SKM-1 treated with dmso at 0.1 percent for 144 hours (cell line): Measurements from ENCODE around the gene PPP1R13B.
"Not testable (repeated sequence)": the region's sequence is repeated elsewhere in the genome, so short reads cannot be mapped to it uniquely, and the experiment has no call there.

Source experiments
- DNase-seq: peaks from one replicate; lab custom pipeline; 2025; ENCODE audit not compliant: unreplicated experiment; lab: John Stamatoyannopoulos, UW

Gene PPP1R13B

GRCh38 chr14:103847451-103848174 is at the start of gene PPP1R13B:
Gene PPP1R13B (minus strand): TSS chr14:103847575. CDS start chr14:103847307, 268 bp downstream.
- DNase-seq: no peak

DNA sequence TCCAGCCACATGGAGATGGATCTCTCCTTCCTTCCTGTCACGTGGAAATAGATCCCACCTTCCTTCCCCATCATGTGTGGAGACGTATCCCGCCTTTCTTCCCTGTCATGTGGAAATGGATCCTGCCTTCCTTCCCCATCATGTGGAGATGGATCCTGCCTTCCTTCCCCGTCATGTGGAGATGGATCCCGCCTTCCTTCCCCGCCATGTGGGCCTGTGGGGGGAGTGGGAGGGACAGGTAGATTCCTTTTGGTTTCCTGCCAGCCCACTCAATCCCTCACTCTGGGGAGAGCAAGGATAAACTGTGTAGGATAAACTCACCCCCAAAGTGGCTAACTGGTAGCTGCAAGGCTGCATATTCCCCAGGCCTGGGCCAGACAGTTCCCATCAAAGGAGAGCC is 49.2 kb upstream of the PPP1R13B start:
- no peak for DNase-seq

- no peak for DNase-seq
Observed at GRCh38 chr14:103894723-103895059, 47.3 kb upstream of the PPP1R13B start.

- no peak for DNase-seq
Observed at GRCh38 chr14:103894034-103894722, 46.8 kb upstream of the PPP1R13B start.

DNA sequence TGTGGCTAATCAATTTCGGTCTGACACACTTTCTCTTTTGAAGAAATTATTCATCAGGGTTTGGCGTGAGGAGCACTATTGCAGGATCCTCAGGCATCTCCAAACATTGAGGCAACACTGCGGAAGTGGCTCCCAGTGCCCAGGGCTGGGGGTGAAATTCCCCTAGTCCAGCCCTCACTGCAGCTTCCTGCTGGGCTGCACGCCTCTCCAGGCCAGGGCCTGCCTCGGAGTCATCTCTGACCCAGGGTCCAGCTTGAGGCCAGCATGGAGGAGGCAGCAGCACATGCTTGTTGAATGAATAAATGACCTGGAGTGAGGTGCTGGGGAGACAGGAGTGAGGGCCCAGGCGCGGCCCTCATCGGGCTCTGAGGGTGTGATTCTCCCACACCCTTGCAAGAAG is 44.9 kb upstream of the PPP1R13B start:
- DNase-seq: no peak

DNA sequence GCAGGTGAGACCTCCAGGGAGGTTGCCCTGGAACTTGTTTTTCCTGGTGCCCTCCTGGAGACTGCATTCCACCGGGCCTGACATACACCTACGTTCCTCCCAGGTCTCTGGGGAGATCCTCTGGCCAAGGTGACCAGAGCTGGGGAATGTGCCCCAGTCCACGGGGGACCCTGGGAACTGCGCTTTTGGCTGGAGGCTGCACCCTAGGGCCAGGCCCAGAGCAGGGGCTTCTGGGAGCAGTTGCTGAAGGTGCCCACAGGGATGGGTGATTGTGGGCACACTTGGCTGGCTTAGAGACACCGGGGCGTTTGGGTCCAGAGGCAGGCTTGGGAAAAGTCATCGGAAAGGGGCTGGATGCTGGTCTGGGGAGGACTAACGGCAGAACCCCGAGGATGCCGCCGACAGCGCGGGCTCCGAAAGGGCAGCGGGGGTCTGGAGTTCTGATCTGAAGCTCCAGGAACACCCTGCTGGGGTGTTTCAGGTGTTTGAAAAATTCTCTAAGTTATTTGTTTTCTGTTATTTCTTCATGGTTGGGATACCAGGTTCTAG is 44.4 kb upstream of the PPP1R13B start:
- DNase-seq: no peak

DNA sequence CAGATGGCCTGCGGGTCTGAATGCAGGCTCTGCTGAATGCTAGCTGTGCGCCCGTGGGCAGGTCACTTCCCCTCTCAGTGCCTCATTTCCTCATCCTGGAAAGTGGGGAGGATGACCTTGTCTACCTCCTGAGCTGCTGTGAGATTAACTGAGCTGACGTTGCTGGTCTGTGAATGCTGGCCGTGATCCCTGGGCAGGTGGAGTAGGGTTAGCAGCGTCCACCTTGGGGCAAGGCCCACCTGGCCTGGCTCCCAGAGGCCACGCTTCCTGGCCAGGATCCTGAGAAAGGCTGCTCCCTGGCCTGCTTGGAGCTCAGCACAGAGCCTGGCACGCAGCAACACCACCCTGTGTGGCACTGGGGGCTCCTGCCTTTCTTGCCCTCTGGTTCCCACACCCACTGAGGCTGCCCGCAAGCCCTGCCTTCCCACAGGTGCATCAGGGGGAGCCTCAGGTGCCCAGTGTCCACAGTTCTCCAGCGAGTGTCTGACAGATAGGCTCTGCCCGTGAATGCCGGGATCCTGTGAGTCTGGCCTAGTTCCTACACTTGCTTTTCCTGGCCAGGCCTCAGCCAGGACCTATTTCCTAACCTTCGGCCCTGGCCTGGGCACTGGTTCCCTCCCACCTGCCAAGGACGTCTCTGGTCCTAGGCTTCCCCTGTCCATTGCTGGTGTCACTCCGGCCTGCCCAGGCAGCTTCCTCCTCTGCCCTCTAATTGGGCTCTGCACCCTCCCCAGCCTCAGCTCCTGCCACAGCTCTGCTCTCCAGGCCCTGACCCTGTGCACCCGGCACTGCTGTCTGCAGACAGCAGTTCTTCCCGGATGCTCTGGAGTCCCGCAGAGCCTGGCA is 43.7 kb upstream of the PPP1R13B start:
- DNase-seq: no peak

DNA sequence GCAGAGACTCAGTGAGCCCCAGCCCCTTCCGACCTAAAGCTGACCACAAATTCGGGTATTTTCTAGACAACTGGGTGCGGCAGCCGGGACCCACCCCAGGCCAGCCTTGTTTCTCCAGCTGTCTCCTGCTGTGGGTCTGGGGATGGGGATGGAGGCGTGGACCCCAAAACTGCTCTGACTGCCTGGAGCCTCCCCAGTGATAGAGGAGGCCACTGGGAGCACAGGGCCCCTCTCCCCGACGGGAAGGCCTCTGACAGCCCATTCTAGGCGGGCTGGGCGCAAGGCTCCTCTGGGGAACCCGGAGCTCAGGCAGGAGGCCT is 42.6 kb upstream of the PPP1R13B start:
- no peak for DNase-seq

DNA sequence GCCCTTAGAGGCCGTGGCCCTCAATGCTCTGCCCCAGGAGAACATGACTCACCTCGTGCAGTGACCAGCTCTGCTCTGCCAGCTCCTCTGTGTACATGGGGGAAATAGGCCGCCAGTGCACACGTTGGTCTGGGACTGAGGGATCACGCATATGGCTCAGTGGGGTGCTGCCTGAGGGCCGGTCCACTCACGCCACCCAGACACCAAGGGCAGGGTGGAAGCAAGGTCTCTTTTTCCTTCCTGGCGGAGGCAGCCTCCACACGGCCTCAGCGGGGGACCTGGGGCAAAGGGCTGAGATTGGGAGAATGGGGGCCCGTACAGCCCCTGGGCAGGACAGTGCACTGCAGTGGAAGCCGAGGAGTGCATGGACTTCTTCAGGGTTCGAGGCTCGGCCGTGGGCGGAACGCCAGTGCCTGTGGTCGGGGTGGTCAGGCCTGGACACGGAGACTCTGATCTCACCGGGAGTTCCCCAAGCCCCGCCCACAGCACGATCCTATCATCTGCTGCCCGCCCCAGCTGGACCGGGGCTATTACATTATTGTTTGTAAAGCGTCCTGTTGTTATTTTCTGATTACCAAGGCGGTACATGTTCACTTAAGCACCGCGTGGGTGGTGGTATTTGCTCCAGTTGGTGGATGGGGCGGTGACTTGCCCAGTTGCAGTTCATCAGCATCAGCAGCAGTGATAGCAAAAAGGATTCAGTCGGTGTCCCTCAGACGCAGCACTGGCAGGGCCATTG is 42.1 kb upstream of the PPP1R13B start:
- DNase-seq: no peak

DNA sequence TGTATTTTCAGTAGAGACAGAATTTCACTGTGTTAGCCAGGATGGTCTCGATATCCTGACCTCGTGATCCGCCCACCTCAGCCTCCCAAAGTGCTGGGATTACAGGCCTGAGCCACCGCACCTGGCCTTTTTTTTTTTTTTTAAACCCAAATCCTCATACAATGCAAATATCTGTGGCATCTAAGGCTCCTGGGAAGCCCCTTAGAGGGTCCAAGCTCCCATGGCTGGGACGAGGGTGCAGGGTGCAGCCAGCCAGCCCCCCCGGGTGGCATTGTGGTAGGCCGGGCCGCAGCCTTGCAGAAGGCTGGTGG is 41.6 kb upstream of the PPP1R13B start:
- DNase-seq: not testable (repeated sequence)

GRCh38 chr14:103887557-103888115 is 40.3 kb upstream of the PPP1R13B start:
- no peak for DNase-seq

DNA sequence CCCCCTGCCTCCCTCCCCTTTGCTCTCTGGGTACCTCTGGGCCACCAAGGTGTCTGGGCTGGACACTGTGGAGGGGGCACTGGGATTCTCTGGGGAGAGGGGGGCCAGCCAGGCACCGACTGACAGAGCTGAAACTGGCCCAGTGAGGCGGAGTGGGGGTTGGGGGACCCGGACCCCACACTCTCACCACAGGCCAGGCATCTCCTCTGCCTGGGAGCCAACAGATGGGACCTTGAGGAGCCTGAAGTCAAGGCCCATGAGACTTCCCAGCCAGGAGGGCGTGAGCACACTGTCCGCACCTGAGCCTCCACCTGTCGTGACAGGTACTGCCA is 39.8 kb upstream of the PPP1R13B start:
- no peak for DNase-seq

DNA sequence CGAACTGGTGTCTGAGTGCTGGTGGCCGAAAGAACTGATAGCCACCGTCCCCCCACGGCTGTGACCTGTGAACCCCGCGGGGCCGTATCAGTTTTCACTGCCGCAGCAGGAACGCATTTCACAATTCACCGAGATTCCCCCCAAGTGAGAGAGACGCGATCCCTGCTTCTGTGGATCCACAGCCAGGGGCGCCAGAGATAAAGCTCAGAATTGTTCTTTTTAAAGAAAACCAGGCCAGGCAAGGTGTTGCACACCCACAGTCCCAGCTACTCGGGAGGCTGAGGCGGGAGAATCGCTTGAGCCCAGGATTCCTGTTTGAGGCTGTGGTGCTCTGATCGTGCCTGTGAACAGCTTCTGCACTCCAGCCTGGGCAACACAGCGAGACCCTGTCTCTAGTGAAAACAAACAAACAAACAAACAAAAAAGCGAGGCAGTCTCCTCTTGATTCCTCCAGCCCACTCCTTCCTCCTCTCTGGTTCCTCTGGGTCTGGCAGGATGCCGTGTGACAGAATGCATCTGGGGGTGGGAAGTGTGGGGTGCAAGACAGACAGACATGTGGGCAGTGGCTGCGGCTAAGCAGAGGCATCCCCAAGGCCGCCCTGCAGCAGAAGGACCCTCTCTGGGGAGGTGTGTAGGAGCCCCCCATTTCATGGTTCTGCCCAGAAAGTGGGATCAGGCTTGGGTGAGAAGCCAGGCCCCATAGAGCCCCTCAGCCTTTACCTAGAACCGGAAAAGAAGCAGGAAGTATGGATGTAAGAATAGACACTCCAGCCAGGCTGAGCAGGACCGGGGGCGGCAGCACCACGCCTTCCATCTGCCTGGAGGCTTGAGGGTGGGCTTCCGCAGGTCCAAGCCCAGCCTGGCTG is 39.2 kb upstream of the PPP1R13B start:
- DNase-seq: no peak

- DNase-seq: no peak
Observed at GRCh38 chr14:103885509-103885932, 38.1 kb upstream of the PPP1R13B start.

DNA sequence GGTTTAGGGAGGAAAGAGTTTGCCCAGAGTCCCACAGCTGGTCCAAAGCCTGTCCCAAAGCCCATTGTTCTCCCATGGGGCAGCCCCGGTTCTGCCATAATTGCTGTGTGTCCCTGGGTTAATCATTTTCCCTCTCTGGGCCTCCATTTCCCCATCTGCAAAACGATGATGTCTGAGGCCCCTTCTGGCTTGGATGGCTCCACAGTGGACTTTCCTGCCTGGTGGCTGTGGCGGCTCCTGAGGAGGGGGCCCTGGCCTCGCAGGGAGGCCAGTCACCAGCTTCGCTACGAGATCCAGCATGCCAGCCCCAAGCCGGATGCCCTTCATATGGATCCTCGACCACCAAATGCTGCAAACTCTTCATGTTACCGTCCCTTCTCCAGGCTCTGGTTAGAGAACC is 37.5 kb upstream of the PPP1R13B start:
- no peak for DNase-seq

GRCh38 chr14:103883263-103883523 is 35.8 kb upstream of the PPP1R13B start:
- DNase-seq: no peak

- no peak for DNase-seq
Observed at GRCh38 chr14:103882503-103883262, 35.3 kb upstream of the PPP1R13B start.

DNA sequence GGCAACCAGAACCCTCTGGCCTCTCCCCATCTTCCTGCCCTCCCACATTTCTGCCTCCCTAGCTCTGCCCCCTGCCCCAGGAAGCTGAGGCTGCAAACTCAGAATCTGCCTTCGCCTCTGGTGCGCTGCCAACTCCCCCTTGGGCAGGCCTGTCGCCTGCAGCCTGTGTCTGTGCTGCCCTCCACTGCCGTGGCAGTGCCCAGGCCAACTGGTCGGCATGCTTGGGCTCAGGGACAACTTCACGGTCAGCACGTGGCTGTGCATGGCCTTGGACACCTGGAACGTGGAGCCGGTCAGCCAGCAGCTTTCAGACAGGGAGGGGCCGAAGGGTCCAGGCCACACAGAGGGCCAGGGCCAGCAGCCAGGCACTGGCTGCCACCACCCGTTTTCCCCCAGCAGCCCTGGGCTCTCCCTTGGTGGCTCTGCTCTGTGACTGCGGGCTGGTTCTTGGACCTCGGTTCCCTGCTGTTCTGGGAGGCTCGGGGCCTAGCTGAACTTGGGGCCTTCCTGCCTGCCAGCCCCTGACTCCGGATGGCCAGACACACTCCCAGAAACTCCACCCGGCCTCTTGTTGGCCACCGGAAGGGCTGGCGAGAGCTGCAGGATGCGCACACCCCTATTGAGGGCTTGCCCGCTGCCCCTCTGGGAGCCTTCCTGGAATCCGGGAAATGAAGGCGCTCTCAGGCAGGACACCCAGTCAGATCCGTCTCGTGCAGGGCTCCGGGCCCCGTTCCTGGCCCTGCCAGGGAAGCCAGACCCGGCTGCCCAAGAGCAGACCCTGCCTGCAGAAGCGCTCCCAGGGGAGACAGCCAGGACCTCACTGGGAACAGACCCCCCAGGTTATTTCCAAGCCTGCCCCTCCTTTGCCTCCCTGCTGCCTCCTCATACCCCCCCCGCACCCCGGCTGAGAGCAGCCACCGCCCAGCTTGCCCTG is 34.2 kb upstream of the PPP1R13B start:
- DNase-seq: no peak
